Gastroesophageal sphincter (tissue), 2 donors: ENCODE results near the gene RCHY1.

Experiments
- EP300 ChIP-seq: sonication (generic); formaldehyde crosslinking; IDR thresholded peaks from one replicate; pipeline ENCODE4 v1.6.1; 2017; ENCODE audit warnings: antibody characterized with exemption, mild to moderate bottlenecking
- POLR2AphosphoS5 ChIP-seq: sonication (generic); formaldehyde crosslinking; IDR thresholded peaks from one replicate; pipeline ENCODE4 v1.6.1; 2017; ENCODE audit warnings: antibody characterized with exemption

DNA sequence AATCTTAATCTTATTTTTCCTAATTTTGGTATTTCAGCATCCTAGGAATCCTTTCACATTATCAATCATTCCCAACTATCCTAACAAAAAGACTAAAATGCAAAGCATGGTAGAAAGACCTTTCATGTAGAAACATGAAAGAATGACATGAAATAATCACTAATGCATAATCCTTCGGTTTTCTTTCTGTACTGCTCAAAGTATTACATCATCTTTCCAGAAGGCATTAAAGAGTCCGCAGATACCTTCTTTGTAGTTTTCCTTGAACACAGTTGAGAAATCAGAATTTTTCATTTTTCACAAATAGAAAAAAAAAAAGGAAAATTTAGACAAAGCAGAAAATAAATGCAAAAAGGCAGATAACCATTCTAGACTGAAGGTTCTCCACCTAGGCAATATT, 11.5 kb downstream of the RCHY1 start:
- TF ChIP-seq POLR2AphosphoS5 (no peak), EP300 (no peak)
